HG02943 (cell line): ENCODE results near the gene RELL2.
"Not testable (repeated sequence)": the region's sequence is repeated elsewhere in the genome, so short reads cannot be mapped to it uniquely, and the experiment has no call there.

Experiments
- ATAC-seq: cut with Tn5 transposase; IDR thresholded peaks from one replicate; pipeline ENCODE4 v1.9.1; 2021; ENCODE audit warnings: mild to moderate bottlenecking, low read depth, moderate library complexity; ENCODE audit not compliant: unreplicated experiment

The RELL2 gene, protein sequence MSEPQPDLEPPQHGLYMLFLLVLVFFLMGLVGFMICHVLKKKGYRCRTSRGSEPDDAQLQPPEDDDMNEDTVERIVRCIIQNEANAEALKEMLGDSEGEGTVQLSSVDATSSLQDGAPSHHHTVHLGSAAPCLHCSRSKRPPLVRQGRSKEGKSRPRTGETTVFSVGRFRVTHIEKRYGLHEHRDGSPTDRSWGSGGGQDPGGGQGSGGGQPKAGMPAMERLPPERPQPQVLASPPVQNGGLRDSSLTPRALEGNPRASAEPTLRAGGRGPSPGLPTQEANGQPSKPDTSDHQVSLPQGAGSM

GRCh38 chr5:141636413-141637122 lies at the start of gene RELL2, which contains the start of gene HDAC3:
Gene RELL2, plus strand, starts transcription at chr5:141636997. Its CDS starts 1,229 bp downstream, at chr5:141638226.
Gene HDAC3, minus strand, starts transcription at chr5:141636849. Its CDS starts 59 bp downstream, at chr5:141636790.
- peak; percentile 70 for ATAC-seq

GRCh38 chr5:141590127-141590526 lies 46.7 kb upstream of the RELL2 start:
- ATAC-seq, result no peak

GRCh38 chr5:141596867-141597266 lies 39.9 kb upstream of the RELL2 start:
- no peak for ATAC-seq

DNA sequence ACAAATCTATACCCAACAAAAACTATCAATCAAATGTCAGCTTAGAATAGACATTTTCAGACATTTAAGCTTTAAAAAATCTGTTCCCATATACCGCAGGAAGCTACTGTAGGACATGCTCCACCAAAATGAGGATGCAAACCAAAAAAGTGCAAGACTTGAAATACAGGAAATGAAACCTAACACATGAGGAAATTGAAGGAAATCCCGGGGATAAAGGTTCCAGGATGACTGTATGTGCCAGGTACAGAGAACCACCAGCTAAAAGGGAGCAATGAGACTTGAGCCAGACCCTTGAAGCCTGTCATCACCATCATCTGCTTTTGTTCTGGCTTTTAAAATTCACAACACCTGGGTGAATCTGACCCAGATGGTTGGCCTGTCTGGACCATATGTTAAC lies 39.4 kb upstream of the RELL2 start:
- no peak for ATAC-seq

DNA sequence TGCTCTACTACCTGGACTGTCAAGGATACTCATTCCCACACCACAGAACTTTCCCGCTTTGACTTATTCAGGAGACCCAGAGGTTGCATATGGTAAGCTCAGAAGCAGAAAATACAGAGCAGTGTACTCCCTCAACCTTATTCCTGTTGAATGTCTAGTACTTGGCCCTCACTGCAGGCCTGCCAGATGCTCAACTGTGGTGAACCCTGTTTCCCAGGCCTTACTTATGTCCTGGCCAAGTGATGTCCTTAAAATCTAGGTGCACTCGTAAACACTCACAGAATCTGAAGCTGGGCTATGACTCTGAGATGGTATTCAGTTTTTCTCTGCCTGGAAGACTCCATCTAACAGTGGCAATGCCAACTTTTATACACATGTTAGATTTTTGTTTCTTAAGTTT lies 39.0 kb upstream of the RELL2 start:
- ATAC-seq, result no peak

DNA sequence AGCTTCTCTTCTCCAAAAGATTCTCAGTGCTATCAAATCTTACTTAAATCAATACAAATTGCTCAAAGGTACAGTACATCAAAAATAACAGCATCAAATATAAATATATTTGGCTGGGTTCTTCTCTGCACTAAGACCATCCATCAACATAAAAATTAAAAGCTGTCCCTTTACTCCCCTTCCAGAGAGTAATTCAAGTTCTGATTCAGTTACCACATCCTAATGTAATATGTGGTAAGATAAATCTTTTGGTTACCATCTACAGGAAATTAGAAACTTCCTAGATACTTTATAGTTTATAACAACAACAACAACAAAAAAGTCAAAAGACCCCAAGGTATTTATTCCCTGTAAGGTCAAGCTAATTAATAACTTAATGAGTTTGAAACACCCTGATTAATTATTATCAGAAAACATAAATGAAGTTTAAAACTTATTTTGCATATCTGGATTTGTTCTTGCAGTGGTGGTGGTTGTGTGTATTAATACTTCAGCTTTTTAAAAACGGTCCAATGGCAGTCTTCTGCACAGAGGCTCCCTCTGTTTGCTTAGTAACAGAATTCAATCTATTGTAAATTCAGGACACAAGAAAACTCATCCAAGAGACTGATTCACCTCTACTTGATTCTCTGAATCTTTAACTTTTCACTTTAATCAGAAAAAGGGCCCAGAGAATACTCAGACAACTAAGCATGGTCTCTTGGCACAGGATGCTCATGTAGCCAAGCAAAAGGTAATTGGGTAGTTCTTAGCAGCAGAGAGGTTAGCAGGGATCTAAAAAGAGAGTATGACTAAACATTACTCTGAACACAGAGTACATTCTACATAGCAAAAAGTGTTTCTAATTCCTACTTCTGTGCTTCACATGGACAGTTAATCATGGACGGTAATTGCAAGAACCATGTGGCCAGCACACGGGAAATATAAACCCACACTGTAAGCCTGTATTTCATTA lies 38.1 kb upstream of the RELL2 start:
- no peak for ATAC-seq

DNA sequence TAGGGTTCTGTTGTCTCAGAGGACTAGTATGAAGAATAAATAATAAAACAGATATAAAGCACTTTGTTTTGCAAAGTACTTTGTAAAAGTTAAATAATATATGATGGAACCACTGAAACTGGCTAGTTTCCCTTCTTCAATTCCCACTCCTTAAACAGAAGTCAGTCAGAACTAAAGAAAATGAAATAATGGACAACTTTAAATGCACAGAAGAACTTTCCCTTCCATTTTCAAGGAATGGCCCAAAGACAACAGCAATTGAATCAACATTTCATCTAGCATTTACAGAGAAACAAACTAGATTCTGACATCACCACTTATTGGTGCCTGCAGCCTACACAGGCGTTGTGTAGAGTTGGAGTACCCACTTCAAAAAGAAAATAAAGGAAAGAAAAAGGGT lies 34.2 kb upstream of the RELL2 start:
- no peak for ATAC-seq

GRCh38 chr5:141603923-141604717 lies 32.7 kb upstream of the RELL2 start:
- no peak for ATAC-seq

DNA sequence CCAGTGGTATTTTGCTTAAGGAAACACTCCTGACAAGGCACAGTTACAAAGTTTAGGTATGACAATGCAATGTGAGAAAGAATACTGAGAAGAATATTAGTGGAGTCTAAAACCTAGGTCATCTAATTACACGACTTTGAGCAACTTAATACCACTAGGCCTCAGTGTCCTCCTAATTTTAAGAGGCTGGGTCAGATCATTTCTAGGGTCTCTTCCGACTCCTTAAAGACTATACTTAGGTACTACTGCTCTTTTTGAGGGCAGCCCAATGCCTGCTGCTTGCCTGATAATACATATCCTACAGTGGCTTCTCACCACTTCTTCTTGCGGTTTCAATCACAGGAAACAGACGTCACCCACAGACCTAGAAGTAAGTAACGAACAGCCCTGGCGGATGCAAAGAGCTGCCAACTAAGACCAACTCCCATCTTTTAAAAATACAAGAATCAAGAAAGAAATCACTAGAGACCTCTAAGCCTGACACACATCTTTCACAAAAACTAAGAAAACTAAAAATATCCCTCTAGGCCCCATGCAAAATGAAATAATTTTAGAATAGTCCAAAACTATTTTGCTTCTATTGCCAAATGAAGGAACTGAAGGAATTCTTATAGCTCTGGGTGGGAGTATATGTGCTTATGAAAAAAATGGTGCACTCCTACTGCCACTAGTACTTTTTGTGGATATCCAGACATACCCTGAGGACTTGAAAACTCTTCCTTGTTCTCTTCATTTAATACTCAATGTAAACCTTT lies 31.1 kb upstream of the RELL2 start:
- peak; percentile 99 for ATAC-seq

DNA sequence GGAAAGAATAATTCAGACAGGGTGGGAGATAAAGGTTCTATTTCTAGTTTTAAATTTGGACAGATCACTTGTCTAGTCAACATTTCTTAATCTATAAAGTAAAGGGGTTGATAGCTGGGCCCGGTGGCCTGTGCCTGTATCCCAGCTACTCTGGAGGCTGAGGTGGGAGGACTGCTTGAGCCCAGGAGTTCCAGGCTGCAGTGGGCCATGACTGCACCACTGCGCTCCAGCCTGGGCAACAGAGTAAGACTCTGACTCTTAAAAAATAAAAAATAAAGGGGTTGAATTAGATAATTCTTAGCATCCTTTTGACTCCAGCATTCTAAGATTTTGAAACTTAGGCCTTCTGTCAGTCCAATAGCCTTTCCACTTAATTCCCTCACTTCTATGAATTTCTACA lies 28.8 kb upstream of the RELL2 start:
- no peak for ATAC-seq

GRCh38 chr5:141608557-141608956 lies 28.2 kb upstream of the RELL2 start:
- no peak for ATAC-seq

DNA sequence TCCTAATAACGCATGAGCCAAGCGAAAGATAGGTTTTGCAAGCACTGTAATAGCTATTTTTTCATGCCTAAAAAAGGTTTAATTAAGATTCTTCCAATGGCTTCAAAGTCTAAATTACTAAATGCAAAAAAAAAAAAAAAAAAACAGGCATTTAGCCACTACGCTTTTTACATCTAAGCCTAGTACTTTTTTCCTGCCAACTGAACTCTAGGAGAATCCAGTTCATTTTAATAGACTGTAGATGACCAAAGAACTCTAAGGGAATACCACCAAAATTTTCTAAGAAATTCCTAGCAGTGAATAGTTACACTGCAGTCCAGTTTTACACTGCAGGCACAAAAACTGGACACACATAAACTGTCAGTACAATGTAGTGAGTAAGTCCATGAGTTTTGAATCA lies 27.8 kb upstream of the RELL2 start:
- no peak for ATAC-seq

DNA sequence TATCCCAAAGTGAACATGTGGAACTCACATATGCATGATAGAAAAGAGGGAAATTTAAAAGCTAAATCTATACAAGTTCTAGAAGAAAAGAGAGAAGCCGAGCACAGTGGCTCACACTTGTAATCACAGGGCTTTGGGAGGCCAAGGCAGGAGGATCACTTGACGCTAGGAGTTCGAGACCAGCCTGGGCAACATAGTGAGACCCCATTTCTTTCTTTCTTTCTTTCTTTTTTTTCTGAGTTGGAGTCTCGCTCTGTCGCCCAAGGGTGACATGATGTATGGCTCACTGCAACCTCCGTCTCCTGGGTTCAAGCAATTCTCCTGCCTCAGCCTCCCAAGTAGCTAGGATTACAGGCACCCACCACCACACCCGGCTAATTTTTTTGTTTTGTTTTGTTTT lies 26.9 kb upstream of the RELL2 start:
- not testable (repeated sequence) for ATAC-seq

GRCh38 chr5:141611289-141611688 lies 25.5 kb upstream of the RELL2 start:
- no peak for ATAC-seq

DNA sequence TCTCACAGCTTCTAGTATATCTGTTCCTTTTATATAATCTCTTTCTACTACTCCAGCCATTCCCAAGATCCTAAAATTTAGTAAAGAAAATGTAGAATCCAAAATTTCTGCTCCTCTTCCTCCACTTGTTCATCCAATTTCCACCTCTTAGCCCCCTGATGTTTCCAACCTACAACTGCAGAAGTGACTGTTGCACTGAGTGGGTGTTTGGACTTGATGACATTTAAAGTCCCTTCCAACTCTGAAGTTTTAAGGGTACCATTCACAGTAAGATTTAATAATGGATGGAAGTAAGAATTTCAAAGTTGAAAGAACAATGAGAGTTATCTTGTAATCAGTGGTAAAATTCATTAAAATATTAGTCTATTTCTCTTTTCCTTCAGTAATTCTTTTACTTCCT lies 23.5 kb upstream of the RELL2 start:
- ATAC-seq, result no peak

GRCh38 chr5:141615991-141616720 lies 20.6 kb upstream of the RELL2 start:
- ATAC-seq, result no peak

- no peak for ATAC-seq
These were observed 19.7 kb upstream of the RELL2 start for GRCh38 chr5:141617128-141617527.

- no peak for ATAC-seq
These were observed 19.1 kb upstream of the RELL2 start for GRCh38 chr5:141617682-141618029.
